GM21529 (cell line): ENCODE results near the gene ICA1.
"Not testable (repeated sequence)": the region's sequence is repeated elsewhere in the genome, so short reads cannot be mapped to it uniquely, and the experiment has no call there.

Source experiments
- ATAC-seq: cut with Tn5 transposase; IDR thresholded peaks from one replicate; pipeline ENCODE4 v1.9.1; 2021; ENCODE audit not compliant: unreplicated experiment

Gene ICA1

DNA sequence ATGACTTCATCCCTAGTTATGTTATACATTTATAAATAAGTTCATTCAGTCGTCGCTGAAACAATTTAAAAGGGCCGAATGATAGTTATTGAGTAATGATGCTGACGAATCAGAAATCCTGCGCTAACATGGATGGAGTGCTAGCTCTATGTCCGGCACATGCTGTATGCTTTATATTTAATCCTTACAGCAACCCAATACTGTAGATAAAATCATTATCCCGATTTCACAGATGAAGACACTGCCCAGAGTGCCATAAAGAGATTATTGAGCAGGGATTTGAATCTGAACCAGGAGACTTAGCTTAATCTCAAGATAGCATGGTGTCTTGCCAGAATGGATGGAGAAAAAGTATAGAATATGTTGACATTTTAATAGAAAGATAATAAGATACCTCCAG, 1.1 kb upstream of the ICA1 start:
- no peak for ATAC-seq

DNA sequence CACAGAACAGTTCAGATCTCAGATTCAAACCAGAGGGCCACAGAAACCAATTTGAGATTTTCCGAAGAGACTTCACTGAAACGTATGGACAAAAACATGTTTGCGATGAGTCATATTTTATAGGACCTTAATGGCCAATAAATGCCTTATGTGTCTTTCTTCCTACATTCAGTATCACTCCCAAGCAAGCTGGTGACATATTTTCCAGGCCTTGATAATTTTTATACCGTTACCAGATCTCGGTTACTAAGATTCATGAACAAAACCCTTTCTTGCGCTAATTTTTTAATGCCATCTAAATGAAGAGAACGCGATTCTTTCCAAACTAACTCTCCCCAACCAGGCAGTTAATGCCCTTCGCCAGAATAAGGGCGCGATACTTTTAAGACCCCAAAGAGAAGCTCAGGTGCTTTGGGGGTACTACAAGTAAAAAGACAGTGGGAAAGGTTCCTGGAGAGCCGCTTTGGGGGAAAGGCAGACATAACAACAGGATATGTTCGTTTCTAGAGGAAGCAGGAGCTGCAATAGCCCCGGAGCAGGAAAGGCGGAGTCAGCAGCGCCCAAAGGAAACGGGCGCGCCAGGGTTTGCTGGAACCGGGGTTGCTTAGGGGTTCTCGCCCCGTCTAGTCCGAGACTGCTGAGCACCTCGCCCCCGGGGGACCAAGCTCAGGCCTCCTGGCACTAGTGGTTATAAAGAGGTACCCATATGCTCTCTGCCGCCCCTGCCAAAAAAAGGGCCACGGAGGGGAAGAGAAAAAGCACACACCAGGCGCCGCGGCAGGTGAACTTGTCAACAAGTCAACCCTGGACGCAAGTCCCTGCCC, 884 bp downstream of the ICA1 start:
- peak; percentile 28 for ATAC-seq

DNA sequence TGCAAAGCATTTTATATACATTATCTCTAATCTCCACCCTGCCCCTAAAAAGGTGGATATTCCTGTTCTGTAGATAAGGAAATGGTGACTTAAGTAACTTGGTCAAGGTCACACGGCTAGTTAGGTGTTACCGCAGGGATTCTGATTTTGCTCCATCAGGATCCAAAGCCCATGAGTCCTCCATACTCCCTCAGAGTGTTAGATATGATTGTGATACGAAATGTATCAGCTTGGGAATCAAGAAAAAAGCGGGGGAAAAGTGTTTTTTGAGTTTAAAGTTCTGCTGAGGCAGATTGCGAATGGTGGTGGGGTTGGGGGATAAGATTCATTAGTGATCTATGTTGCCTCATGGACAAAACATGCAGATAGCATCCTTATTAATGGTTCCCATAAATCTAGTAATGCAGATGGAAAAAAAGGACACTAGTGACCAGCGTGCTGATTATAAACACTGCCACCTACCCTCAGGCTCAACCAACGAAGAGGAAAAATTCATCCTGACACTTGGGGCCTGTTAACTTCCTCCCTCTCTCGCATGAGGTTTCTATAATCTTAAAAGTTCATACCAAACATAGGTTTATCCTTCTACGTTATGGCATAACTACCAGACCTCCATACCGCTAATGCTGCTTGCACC, 2.3 kb downstream of the ICA1 start:
- no peak for ATAC-seq

- no peak for ATAC-seq
Observed at GRCh38 chr7:8258734-8259133, 3.2 kb downstream of the ICA1 start.

- ATAC-seq, result no peak
Observed at GRCh38 chr7:8258166-8258565, 3.8 kb downstream of the ICA1 start.

DNA sequence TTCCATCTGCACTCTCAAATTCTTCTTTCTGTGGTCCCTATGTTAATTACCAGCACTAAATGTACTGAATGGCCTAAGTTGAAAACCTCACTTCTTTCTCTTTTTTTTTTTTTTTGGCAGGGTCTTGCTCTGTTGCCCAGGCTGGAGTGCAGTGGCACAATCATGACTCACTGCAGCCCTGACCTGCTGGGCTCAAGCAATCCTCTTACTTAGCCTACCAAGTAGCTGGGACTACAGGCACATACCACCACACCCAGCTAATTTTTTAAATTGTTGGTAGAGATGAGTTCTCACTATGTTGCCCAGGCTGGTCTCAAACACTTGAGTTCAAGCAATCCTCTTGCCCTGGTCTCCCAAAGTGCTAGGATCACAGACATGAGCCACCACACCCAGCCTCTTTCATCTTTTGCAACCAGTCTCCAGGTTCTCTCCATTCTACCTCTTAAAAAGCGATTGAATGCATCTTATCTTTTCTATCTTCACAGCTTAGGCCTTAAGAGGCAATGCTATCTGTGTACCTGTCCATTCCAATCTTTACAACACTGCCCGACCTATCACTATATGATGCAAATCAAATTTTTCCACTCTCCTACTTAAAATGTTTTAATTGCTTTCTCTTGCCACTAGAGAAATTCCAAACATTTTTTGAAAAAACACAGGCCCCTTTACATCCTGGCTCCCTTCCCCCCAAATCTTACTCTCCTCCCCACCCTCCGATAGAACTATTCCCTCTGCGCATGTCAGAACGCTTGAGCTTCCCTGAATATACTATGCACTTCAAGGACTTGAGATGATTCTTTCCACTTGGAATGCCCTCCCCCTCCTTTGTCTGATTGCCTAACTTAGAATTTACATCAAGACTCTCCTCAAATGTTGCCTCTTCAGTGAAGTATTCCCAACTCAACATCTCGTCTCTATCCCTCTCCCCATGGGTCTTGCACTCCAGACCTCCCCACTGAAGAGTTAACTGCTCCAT, 6.0 kb downstream of the ICA1 start:
- no peak for ATAC-seq

DNA sequence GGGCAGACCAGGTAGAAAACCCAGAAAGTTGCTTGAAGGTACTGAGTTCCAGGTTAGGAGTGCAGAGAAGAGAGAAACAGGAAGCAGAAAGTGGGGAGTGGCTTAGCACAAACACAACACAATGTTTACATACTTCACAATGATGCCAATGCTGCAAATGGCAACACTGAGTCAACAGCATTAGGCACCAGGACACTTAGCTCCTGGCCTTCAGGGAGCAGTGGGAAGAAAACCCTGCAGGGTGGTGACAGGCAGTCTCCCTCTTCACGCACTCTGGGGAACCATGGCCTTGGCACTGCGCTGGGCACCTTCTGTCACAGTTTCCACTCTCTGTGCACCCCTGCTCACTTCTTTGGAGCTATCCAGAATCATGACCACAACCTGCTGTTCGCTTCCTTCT, 7.3 kb downstream of the ICA1 start:
- ATAC-seq, result no peak

DNA sequence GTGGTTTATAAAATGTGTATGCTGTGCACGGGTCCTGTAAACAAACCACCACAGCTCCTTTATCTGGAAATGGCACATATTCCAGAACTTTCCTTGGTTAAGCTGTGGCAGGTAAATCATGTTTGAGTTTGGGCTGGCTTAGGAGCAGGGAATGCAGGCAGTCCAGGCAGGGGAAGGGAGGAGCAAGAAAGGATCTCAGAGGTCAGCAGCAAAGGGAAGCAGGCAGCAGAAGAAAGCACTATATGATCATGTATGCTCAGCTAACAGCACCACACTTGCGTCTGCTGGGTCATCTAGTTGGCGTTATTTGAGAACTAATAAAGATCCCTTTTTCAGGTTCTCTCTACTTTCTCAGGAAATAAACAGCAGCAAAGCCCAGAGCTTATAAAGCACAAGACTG, 7.8 kb downstream of the ICA1 start:
- no peak for ATAC-seq

- ATAC-seq, result no peak
Observed at GRCh38 chr7:8251195-8251594, 10.8 kb downstream of the ICA1 start.

DNA sequence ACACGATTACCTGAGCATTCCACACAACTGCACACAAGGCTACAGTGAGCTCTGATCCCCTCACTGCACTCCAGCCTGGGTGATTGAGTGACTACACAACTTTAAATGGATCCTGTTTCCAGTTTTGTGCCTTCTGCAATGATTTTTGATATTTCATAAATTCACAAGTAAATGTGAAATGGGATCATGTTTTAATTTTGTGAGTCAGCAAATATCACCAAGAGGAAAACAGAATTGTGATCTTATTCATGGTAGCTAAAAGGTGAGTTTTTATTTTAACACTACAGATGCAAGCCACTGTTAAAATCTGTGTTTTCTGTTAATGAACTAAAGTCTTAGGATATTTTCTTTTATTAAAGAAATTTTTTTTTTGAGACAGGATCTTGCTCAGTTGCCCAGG, 11.4 kb downstream of the ICA1 start:
- ATAC-seq, result no peak

DNA sequence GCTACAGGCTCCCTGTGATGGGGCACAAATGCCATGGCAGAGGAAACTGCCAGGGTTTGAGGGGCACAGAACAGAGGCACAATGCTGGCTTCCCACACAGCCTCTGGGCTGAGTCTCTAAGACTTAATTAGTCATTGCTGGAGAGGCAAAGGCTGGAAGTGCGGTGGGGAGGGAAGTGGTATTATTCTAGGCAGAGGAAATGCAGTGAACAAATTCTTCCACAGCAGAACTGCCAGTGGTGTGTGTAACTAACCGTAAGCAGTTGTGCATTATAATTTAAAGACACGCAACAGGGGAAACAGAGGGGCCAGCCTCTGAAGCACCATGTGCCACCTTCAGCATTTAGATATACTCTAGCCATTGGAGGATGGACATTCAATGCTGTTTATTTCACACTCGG, 12.8 kb downstream of the ICA1 start:
- no peak for ATAC-seq

GRCh38 chr7:8246020-8246419, 15.9 kb downstream of the ICA1 start:
- no peak for ATAC-seq

DNA sequence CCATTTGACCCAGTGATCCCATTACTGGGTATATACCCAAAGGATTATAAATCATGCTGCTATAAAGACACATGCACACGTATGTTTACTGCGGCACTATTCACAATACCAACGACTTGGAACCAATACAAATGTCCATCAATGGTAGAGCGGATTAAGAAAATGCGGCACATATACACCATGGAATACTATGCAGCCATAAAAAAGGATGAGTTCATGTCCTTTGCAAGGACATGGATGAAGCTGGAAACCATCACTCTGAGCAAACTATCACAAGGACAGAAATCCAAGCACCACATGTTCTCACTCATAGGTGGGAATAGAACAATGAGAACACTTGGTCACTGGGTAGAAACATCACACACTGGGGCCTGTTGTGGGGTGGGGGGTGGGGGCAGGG, 16.9 kb downstream of the ICA1 start:
- not testable (repeated sequence) for ATAC-seq

DNA sequence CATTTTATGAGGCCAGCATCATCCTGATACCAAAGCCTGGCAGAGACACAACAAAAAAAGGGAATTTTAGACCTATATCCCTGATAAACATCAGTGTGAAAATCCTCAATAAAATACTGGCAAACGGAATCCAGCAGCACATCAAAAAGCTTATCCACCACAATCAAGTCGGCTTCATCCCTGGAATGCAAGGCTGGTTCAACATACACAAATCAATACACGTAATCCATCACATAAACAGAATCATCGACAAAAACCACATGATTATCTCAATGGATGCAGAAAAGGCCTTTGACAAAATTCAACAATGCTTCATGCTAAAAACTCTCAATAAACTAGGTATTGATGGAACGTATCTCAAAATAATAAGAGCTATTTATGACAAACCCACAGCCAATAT, 18.9 kb downstream of the ICA1 start:
- not testable (repeated sequence) for ATAC-seq

GRCh38 chr7:8239702-8240362, 22.1 kb downstream of the ICA1 start:
- not testable (repeated sequence) for ATAC-seq

DNA sequence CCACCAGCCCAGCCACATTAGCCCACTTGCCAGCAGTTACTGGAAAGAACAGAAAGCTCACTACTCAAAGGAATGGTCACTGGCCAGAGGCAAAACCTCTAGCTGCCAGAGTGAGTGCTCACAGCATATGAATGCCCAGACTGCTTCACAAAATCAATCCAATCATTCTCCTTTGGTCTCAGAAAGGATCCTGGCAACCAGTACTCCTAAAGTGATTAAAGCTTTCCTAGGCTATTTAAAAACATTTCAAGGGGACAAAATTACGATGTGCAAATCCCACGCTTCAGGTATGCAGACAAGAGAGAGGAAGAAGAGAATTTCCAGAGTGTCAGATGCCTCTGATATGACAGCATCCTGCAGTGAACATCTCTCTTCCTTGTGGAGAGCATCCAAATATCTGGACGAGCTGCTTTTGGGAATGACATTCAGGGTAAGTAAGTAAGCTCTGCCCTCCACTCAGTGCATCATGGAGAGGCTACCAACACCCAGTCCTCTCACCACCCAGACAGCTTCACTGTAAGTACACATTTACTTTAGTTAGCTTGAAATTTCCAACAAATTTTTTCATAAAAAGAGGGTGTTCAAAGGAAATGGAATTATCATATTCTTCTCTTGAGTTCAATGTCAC, 25.1 kb downstream of the ICA1 start:
- no peak for ATAC-seq

GRCh38 chr7:8232999-8233847, 28.7 kb downstream of the ICA1 start:
- ATAC-seq, result no peak

GRCh38 chr7:8229927-8230326, 32.0 kb downstream of the ICA1 start:
- no peak for ATAC-seq
